ENCODE measurements around the gene CABYR. TPM values are rescaled to one million over a fixed set of nuclear protein-coding genes. Genes with fewer than 3 reads are reported as not detected.

The CABYR gene
- total and polyA plus RNA-seq, 2 of the 8 experiments (the other 6 are each of a cell fraction or from before 2014, with no cell fraction given), result 14.5 to 18.8 TPM

- no peak for TF ChIP-seq EGR1 (IDR thresholded peaks at IDR 0.05; ENCODE audit: borderline replicate concordance, low read depth, low read length)
- TF ChIP-seq ASH2L (IDR thresholded peaks at IDR 0.05; ENCODE audit: low read length), result no peak
- no peak for TF ChIP-seq SIN3A (conservative IDR thresholded peaks at IDR 0.05 in 1 of 2, IDR thresholded peaks at IDR 0.05 in 1 of 2; ENCODE audit: low read depth in 1 of 2, low read length in 2 of 2)
- TF ChIP-seq TCF12 (IDR thresholded peaks at IDR 0.05; ENCODE audit: low read depth, low read length), result no peak
- no peak for TF ChIP-seq EP300 (IDR thresholded peaks at IDR 0.05; ENCODE audit: borderline replicate concordance in 1 of 2, low read depth in 2 of 2, low read length in 2 of 2)
- no peak for TF ChIP-seq HDAC6 (IDR thresholded peaks at IDR 0.05; ENCODE audit: low read depth, low read length)
- no peak for TF ChIP-seq SP4 (IDR thresholded peaks at IDR 0.05; ENCODE audit: low read length)
- no peak for TF ChIP-seq CTBP2 (IDR thresholded peaks at IDR 0.05; ENCODE audit: borderline replicate concordance, insufficient read depth, insufficient read length, low read length)
- no peak for TF ChIP-seq CHD1 (IDR thresholded peaks at IDR 0.05; ENCODE audit: low read depth, low read length)
- TF ChIP-seq BACH1 (IDR thresholded peaks at IDR 0.05; ENCODE audit: low read length), result no peak
Observed at GRCh38 chr18:24108641-24109040, 30.2 kb upstream of the CABYR start (continued).

Data from H1 (cell line).